ENCODE data around the gene POLRMT.
A peak's percentile ranks its signal among the peaks of the same experiment; 100 is the strongest.
"Not testable (repeated sequence)": the region's sequence is repeated elsewhere in the genome, so short reads cannot be mapped to it uniquely, and the experiment has no call there.

Gene POLRMT

DNA sequence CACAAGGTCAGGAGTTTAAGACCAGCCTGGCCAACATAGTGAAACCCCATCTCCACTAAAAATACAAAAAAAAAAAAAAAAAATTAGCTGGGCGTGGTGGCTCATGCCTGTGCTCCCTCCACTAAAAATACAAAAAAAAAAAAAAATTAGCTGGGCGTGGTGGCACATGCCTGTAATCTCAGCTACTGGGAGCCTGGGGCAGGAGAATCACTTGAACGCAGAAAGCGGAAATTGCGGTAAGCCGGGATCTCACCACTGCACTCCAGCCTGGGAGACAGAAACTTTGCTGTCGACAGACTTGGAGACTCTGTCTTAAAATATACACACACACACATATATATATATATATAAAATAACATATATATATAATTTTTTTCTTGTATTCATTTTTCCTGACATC, 6.8 kb downstream of the POLRMT start:
- DNase-seq (ENCODE audit: low read depth) = not testable (repeated sequence)

DNA sequence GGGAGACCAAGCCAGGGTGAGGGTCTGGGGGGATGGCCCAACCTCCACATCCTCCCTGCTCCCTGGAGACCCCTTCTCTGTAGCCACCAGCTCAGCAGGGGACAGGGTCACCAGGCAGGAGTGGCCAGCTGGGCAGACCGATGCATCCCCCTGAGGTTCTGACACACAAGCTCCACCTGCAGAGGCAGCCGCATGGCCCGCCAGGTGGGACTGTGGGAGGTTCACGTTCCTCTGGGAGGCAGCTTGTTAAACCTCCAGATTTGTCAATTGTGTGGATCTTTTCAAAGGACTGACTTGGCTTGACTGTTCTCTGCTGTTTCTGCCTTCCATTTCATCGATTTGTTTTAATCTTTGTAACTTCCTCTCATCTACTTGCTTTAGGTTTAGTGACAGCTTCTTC, 8.1 kb downstream of the POLRMT start:
- DNase-seq (ENCODE audit: low read depth) = no peak

GRCh38 chr19:624433-625109, 8.8 kb downstream of the POLRMT start:
- DNase-seq (ENCODE audit: low read depth) = no peak

DNA sequence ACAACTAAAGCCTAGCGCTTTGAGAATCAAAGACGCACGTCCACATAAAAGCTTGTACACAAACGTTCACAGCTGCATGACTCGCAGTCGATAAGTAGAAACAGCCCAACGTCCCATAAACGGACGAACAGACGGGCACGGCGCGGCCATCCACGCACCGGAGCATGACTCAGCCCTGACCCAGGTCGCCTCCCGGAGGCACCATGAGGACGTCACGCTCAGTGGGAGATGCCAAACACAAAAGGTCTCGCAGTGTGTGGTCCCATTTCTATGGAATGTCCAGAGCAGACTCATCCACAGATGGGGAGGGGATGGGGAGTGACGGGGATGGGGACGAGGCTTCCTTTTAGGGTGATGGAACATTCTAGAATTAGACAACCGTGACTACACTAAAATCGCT, 9.4 kb downstream of the POLRMT start:
- peak; percentile 91 for DNase-seq (ENCODE audit: low read depth)

DNA sequence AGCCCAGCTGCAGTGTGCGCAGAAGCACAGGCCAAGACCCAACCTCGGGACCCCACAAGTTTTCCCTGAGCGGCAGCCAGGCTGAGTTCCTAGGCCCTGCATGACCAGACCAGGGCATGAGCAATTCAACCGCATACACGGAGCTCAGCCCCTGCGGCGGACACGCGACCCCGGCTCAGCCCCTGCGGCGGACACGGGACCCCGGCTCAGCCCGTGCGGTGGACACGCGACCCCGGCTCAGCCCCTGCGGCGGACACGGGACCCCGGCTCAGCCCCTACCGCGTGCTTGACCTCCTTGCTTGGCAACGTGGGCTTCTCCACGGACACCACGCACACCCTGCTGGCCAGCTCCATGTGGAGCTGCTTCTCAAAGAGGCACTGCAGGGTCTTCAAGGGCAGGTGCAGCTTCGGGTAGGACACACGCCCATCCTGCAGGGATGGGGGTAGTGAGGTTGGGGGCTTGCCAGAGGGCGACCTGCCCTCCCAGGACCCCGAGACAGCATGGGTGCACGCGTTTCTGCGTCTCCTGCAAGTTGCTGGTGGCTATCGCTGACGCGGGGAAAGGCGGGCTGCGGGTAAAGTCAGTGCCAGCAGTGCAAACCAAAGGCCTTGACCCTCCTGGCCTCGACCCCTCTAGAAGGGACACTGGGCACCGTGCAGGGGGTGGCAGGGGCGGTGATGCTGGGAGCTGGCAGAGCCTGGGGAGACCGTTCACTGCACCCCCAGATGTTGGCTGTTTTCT, 10.0 kb downstream of the POLRMT start:
- DNase-seq (ENCODE audit: low read depth) = no peak

GRCh38 chr19:622666-623065, 10.7 kb downstream of the POLRMT start:
- no peak for DNase-seq (ENCODE audit: low read depth)

DNA sequence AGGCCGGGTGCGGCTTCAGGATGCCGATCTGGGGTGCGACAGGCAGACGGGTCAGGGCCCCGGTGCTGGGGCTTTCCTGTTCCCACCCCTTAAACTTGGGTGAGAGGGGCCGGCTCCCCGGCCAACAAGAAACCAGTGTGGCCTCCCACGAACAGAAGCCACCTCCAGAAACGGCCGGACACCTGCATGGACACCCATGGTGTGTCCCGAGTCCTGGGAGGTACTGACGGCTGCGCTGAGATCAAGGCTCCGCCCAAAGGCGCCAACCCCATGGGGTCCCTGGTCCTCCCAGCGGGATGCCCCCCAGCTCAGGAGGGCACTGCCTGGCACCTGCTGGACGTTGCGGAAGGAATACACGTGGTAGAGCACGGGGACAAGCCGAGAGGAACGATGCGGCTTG, 11.5 kb downstream of the POLRMT start:
- no peak for DNase-seq (ENCODE audit: low read depth)

- DNase-seq (ENCODE audit: low read depth) = not testable (repeated sequence)
These were observed 12.1 kb downstream of the POLRMT start for GRCh38 chr19:621191-621590.

DNA sequence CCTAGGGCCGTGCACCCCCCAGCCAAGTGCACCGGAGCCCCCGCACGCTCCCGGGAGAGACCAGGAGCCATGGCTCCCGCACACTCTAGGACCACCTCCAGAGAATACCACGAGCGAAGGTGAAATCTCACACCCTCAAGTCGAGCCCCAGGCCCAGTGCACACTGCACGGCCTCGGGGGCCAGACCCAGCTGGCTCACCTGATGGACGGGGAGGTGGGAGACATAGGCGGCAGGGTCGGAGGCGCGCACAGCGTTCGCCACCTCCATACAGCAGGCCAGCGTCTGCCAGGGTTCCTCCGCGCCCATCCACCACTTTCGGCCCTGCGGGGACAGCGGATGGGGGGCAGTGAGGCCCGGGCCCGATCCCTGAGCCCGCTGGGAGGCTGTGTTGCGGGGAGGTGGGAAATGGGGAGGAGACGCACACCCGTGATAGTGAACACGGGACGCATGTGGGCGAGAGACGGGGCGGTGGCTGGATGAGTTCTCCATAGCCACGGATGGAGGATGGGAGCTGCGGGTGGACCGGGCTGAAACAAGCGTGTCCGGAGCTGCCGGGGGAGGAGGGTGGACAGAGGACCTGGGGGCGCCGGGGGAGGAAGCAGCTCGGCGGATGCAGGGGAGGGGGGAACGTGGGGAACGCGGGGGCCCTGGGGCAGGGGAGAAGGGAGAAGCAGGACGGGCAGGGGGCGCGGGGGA, 13.0 kb downstream of the POLRMT start:
- DNase-seq (ENCODE audit: low read depth) = no peak

- DNase-seq (ENCODE audit: low read depth) = no peak
These were observed 13.9 kb downstream of the POLRMT start for GRCh38 chr19:619286-620002.

DNA sequence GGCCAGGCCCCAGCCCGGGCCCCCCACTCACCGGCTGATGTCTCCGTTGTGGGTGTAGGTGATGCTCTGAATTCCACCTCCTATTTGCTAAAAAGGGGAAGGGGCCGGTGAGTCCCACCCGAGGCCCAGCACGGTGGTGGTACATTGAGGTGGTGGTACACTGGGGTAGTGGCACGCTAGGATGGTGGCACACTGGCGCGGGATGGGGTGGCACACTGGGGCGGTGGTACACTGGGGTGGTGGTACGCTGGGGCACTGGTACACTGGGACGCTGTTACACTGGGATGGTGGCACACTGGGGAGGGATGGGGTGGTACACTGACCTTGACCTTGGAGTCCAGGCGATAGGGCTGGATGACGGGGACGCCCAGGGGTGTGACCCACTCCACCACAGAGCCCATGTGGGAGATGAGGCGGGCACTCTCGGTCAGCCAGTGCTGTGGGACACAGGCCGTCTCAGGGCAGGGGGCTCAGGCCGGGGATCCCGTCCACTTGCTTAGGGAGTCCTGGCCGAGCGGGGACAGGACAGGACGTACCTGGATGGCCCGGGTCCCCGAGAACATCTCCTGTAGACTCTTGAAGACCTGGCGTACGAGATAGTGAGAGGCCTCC, 14.6 kb downstream of the POLRMT start:
- no peak for DNase-seq (ENCODE audit: low read depth)

- no peak for DNase-seq (ENCODE audit: low read depth)
These were observed 15.1 kb downstream of the POLRMT start for GRCh38 chr19:618247-618619.

DNA sequence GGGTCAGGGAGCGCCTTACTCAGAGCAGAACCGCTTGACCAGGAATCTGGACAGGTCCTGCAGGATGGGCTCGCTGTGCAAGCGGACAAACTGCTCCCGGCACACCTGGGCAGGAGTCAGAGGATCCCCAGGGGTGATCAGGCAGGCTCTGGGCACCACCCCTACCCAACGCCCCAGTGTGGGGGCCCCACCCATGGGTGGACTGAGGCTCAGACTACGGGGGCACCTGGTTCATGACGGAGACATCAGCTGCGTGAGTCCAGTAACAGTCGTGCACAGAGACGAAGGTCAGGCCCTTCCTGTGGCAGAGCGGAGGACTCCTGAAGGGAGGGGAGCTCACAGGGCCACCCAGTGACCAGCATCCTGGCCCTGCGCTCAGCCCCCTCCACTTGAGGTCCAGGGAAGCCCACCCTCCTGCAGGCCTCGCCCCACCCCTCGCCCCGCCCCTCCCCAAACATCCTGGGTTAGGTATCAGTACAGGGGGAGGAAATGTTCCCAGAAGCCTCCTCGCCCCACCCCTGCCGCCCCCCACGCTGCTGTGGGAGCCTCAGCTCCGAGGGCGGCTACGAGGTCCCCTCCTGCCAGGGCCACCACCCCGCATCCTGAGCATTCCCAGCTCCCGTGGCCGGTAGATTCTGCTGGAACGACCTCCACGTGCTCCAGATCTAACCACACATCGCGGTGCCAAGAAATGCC, 15.6 kb downstream of the POLRMT start:
- DNase-seq (ENCODE audit: low read depth) = no peak

DNA sequence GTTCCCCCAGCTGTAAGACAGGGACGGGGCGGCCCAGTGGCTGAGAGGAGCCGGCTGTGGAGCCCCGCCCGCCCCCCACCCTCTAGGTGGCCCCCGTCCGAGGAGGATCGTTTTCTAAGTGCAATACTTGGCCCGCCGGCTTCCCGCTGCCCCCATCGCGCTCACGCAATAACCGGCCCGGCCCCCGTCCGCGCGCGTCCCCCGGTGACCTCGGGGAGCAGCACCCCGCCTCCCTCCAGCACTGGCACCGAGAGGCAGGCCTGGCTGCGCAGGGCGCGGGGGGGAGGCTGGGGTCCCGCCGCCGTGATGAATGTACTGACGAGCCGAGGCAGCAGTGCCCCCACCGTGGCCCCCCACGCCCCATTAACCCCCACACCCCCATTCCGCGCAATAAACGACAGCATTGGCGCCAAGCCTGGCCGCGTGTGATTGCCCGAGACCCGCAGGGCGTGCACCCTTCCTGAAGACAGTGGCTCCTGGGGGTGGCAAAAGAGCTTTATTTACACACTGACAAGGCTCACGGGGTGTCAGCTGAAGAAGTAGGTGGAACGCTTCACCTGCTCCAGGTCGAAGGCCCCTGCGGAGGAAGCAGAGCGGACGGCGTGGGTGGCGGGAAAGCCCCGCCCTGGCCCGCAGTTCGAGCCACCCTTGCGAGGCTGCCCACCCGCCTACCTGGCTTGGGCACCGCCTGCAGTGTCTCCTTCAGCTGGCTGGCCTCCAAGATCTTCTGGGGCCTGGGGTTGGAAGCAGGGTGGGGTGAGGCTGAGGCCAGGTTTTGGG, 16.4 kb downstream of the POLRMT start:
- DNase-seq (ENCODE audit: low read depth) = no peak

GRCh38 chr19:616062-616700, 17.2 kb downstream of the POLRMT start:
- no peak for DNase-seq (ENCODE audit: low read depth)

GRCh38 chr19:615619-616018, 17.7 kb downstream of the POLRMT start:
- DNase-seq (ENCODE audit: low read depth) = peak; percentile 34

- DNase-seq (ENCODE audit: low read depth) = no peak
These were observed 19.4 kb downstream of the POLRMT start for GRCh38 chr19:613732-614567.

DNA sequence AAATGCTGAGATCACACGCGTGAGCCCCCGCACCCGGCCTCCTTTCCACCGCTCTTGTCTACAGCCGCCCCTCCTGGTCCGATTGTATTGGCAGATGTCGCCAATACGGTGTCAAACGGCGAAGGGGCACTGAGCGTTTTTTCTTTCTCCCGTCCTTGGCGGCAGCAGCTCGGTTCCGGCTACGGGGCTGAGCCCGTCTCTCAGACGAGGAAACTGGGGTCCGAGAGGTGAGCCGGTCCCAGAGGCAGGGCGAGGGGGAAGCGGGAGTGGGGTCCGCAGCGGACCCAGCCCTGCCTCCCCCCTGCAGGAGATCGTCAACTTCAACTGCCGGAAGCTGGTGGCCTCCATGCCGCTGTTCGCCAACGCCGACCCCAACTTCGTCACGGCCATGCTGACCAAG, 20.4 kb downstream of the POLRMT start:
- no peak for DNase-seq (ENCODE audit: low read depth)

DNA sequence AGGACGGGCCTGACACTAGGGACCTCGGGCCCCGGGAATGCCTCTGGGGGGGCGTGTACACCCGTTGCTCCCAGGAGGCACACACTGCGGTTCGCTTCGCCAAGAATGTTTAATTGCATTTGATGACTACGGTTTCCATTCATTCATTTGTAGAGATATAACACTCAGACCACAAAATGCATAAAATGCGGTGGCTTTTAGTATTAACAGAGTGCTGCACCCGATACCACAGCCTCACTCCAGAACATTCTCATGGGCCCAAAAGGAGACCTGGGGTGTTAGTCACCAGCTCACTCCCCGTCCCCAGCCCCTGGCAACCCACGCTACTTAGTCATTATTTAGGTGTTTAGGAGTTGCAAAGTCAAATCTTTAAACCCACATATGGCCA, 21.9 kb downstream of the POLRMT start:
- DNase-seq (ENCODE audit: low read depth) = peak; percentile 98
